Peyer's patch (tissue), 4 donors: Measurements from ENCODE around the gene PAX7. TPM values are rescaled to one million over a fixed set of nuclear protein-coding genes. Genes with fewer than 3 reads are reported as not detected.

Experiments
- DNase-seq, 3 donors: peaks; one replicate each; pipeline ENCODE4 v3.0.0-alpha.2; 2017 to 2019
- H3K27ac ChIP-seq, 4 donors: fragments of 200-600 bp; sonication (generic); one replicate each; pipeline ENCODE4 v1.5.1; 2016 to 2019
- H3K27me3 ChIP-seq, 2 donors: fragments of 200-600 bp; sonication (generic); one replicate each; pipeline ENCODE4 v1.5.1; 2019
- H3K36me3 ChIP-seq, 3 donors: fragments of 200-600 bp; sonication (generic); one replicate each; pipeline ENCODE4 v1.5.1; 2016 to 2019
- H3K4me1 ChIP-seq, 4 donors: fragments of 200-600 bp; sonication (generic); one replicate each; pipeline ENCODE4 v1.5.1; 2016 to 2019
- H3K4me3 ChIP-seq, 4 donors: fragments of 200-600 bp; sonication (generic); 1 replicate in 3 of 4; 2 replicates in 1 of 4; pipeline ENCODE4 v1.5.1; 2016 to 2019; ENCODE audit warnings: mild to moderate bottlenecking in 1 of 4
- H3K9me3 ChIP-seq, 4 donors: fragments of 200-600 bp; sonication (generic); one replicate each; pipeline ENCODE4 v1.5.1; 2016 to 2019; ENCODE audit warnings: mild to moderate bottlenecking in 1 of 4
- CTCF ChIP-seq, 6 experiments: fragments of 450-650 bp in 4 of 6; fragments of 200-600 bp in 2 of 6; sonication (generic) in 1 of 6; IDR thresholded peaks; one replicate each; pipeline ENCODE4 v1.5.1; 2017 to 2019; ENCODE audit warnings: antibody characterized with exemption in 6 of 6, mild to moderate bottlenecking in 3 of 6, moderate library complexity in 1 of 6
- POLR2A ChIP-seq, 2 donors: fragments of 450-650 bp; IDR thresholded peaks; one replicate each; pipeline ENCODE4 v1.5.1; 2017; ENCODE audit warnings: antibody characterized with exemption in 2 of 2, mild to moderate bottlenecking in 2 of 2, moderate library complexity in 2 of 2
- total RNA-seq, 4 donors: library from RNA; depleted of rRNA; stranded (reverse); fragments of >200 nt; gene quantifications; one replicate each; pipeline ENCODE4 v1.1.0, GENCODE V29; 2016

PAX7 gene
- total RNA-seq, 4 donors from 2014 or later: not detected

- Histone ChIP-seq H3K4me3 (no peak overlapping the region), H3K36me3 (no peaks in the 10 kb centered on the region), H3K27me3 (no peaks in the 10 kb centered on the region), H3K4me1 (no peaks in the 10 kb centered on the region), H3K9me3 (no peaks in the 10 kb centered on the region), H3K27ac (no peak overlapping the region)
- DNase-seq: peak in 1 of 3 donors; percentile 4
- TF ChIP-seq CTCF (IDR thresholded peaks at IDR 0.05) (no peak), POLR2A (IDR thresholded peaks at IDR 0.05) (no peak)
Observed at GRCh38 chr1:18775341-18775740, 144.7 kb downstream of the PAX7 start.

GRCh38 chr1:18776777-18777176 lies 146.1 kb downstream of the PAX7 start:
- H3K27me3 ChIP-seq: no peaks in the 10 kb centered on the region
- no peak for TF ChIP-seq CTCF (IDR thresholded peaks at IDR 0.05)
- no peak for TF ChIP-seq POLR2A (IDR thresholded peaks at IDR 0.05)
- DNase-seq: no peak
- H3K9me3 ChIP-seq: no peaks in the 10 kb centered on the region
- H3K4me1 ChIP-seq: no peaks in the 10 kb centered on the region
- H3K36me3 ChIP-seq: no peaks in the 10 kb centered on the region
- H3K4me3 ChIP-seq: no peak overlapping the region
- no peak overlapping the region for H3K27ac ChIP-seq

- Histone ChIP-seq H3K4me3 (no peak overlapping the region), H3K36me3 (no peaks in the 10 kb centered on the region), H3K4me1 (no peaks in the 10 kb centered on the region), H3K9me3 (no peaks in the 10 kb centered on the region), H3K27ac (no peak overlapping the region), H3K27me3 (no peaks in the 10 kb centered on the region)
- TF ChIP-seq POLR2A (IDR thresholded peaks at IDR 0.05): no peak
- TF ChIP-seq CTCF (IDR thresholded peaks at IDR 0.05): no peak
- DNase-seq: peak in 1 of 3 donors; percentile 29
Observed at GRCh38 chr1:18778437-18778836, 147.8 kb downstream of the PAX7 start.

- DNase-seq: no peak
- TF ChIP-seq POLR2A (IDR thresholded peaks at IDR 0.05): no peak
- no peak for TF ChIP-seq CTCF (IDR thresholded peaks at IDR 0.05)
- Histone ChIP-seq H3K4me1 (no peaks in the 10 kb centered on the region), H3K27ac (no peak overlapping the region), H3K27me3 (no peaks in the 10 kb centered on the region), H3K4me3 (no peak overlapping the region), H3K36me3 (no peaks in the 10 kb centered on the region), H3K9me3 (no peaks in the 10 kb centered on the region)
Observed at GRCh38 chr1:18781031-18781430, 150.4 kb downstream of the PAX7 start.

GRCh38 chr1:18783705-18784481 lies 153.2 kb downstream of the PAX7 start:
- H3K4me3 ChIP-seq: no peak overlapping the region
- no peaks in the 10 kb centered on the region for H3K4me1 ChIP-seq
- no peak for DNase-seq
- H3K27me3 ChIP-seq: no peaks in the 10 kb centered on the region
- no peak overlapping the region for H3K27ac ChIP-seq
- H3K36me3 ChIP-seq: no peaks in the 10 kb centered on the region
- no peaks in the 10 kb centered on the region for H3K9me3 ChIP-seq
- TF ChIP-seq CTCF (IDR thresholded peaks at IDR 0.05) (no peak), POLR2A (IDR thresholded peaks at IDR 0.05) (no peak)
